B cell (primary cell): Measurements from ENCODE around the gene FHIT. TPM values are rescaled to one million over a fixed set of nuclear protein-coding genes. Genes with fewer than 3 reads are reported as not detected.

ENCODE experiments used
- ATAC-seq: fragments of 200-7000 bp; cut with Tn5 transposase; one replicate; pipeline ENCODE4 v1.10.0; 2021; ENCODE audit warnings: low read depth, mild to moderate bottlenecking, moderate number of reproducible peaks, moderate library complexity
- CTCF ChIA-PET: fragments of 350-600 bp; sonication (Branson Sonifier 250); formaldehyde crosslinking; loops from one replicate; lab custom pipeline; 2021; ENCODE audit warnings: antibody characterized with exemption, inconsistent platforms; lab: Charles Lee
- POLR2A ChIA-PET: fragments of 350-600 bp; sonication (Branson Sonifier 250); formaldehyde crosslinking; loops from one replicate; lab custom pipeline; 2021; ENCODE audit warnings: antibody characterized with exemption; lab: Charles Lee
- DNase-seq: peaks from one replicate; pipeline ENCODE4 v3.0.0; 2013
- H2AFZ ChIP-seq: 2 replicates; pipeline ENCODE4 v1.6.1; 2012; ENCODE audit warnings: mild to moderate bottlenecking, low read depth, low read length; ENCODE audit not compliant: insufficient read depth, poor library complexity, severe bottlenecking
- H3K27ac ChIP-seq, 2 donors: 1 replicate in 1 of 2; 2 replicates in 1 of 2; pipeline ENCODE4 v1.5.1; 2012 to 2013; ENCODE audit warnings: low read length in 2 of 2, mild to moderate bottlenecking in 2 of 2, moderate library complexity in 1 of 2
- H3K27me3 ChIP-seq, 4 experiments: fragments of 200-600 bp in 1 of 4; sonication (generic) in 1 of 4; replicated peaks in 1 of 4; 1 replicate in 2 of 4; 2 replicates in 2 of 4; pipeline versions ENCODE4 v1.6.1 to v1.7.0; 2013 to 2016; ENCODE audit warnings: low read length in 3 of 4, mild to moderate bottlenecking in 2 of 4, mixed read lengths in 1 of 4, moderate library complexity in 1 of 4; ENCODE audit not compliant: insufficient read depth in 4 of 4, control insufficient read depth in 3 of 4; ENCODE audit errors: control extremely low read depth in 1 of 4
- H3K36me3 ChIP-seq, 2 experiments: replicated peaks in 1 of 2; 1 replicate in 1 of 2; 2 replicates in 1 of 2; pipeline versions ENCODE4 v1.6.1 to v1.7.1; 2013; ENCODE audit warnings: low read length in 1 of 2; ENCODE audit not compliant: insufficient read depth in 2 of 2, control insufficient read depth in 1 of 2; ENCODE audit errors: control extremely low read depth in 1 of 2, extremely low read depth in 1 of 2
- H3K4me1 ChIP-seq, 2 donors: fragments of 200-600 bp in 1 of 2; sonication (generic) in 1 of 2; 1 replicate in 1 of 2; 2 replicates in 1 of 2; pipeline versions ENCODE4 v1.5.1 to v1.6.1; 2013 to 2017; ENCODE audit warnings: low read length in 2 of 2; ENCODE audit not compliant: control insufficient read depth in 2 of 2, insufficient read depth in 2 of 2
- H3K4me2 ChIP-seq: replicated peaks from 2 replicates; pipeline ENCODE3; 2012; ENCODE audit warnings: mild to moderate bottlenecking, low read depth, low read length; ENCODE audit not compliant: poor library complexity, severe bottlenecking
- H3K4me3 ChIP-seq, 5 experiments: fragments of 200-600 bp in 1 of 5; sonication (generic) in 1 of 5; 1 replicate in 3 of 5; 2 replicates in 2 of 5; pipeline versions ENCODE4 v1.5.1 to v1.7.0; 2011 to 2016; ENCODE audit warnings: low read length in 4 of 5, mild to moderate bottlenecking in 4 of 5, low read depth in 2 of 5, control low read depth in 1 of 5, moderate library complexity in 1 of 5; ENCODE audit not compliant: insufficient read depth in 1 of 5; ENCODE audit errors: control extremely low read depth in 1 of 5, extremely low read depth in 1 of 5
- H3K79me2 ChIP-seq: fragments of 200-600 bp; sonication (generic); one replicate; pipeline ENCODE4 v1.6.0; 2016; ENCODE audit warnings: low read length; ENCODE audit not compliant: control insufficient read depth, insufficient read depth
- H3K9ac ChIP-seq: fragments of 200-600 bp; sonication (generic); 2 replicates; pipeline ENCODE4 v1.6.1; 2017; ENCODE audit warnings: mild to moderate bottlenecking, low read length, moderate library complexity
- H3K9me3 ChIP-seq, 3 donors: one replicate each; pipeline versions ENCODE4 v1.6.1 to v1.7.1; 2013; ENCODE audit warnings: low read length in 2 of 3; ENCODE audit not compliant: control insufficient read depth in 2 of 3, insufficient read depth in 1 of 3; ENCODE audit errors: control extremely low read depth in 1 of 3
- H4K20me1 ChIP-seq: 2 replicates; pipeline ENCODE4 v1.6.0; 2012; ENCODE audit warnings: mild to moderate bottlenecking, low read length; ENCODE audit not compliant: insufficient read depth, control insufficient read depth, poor library complexity, severe bottlenecking
- H3K27ac Mint-ChIP-seq: one replicate; pipeline ENCODE4 v1.8.0; 2021; ENCODE audit warnings: mixed read lengths
- H3K27me3 Mint-ChIP-seq: one replicate; pipeline ENCODE4 v1.8.0; 2021; ENCODE audit warnings: mixed read lengths
- H3K4me1 Mint-ChIP-seq: one replicate; pipeline ENCODE4 v1.8.0; 2021; ENCODE audit warnings: mixed read lengths
- H3K4me3 Mint-ChIP-seq: one replicate; pipeline ENCODE4 v1.8.0; 2021; ENCODE audit warnings: mixed read lengths
- H3K9me3 Mint-ChIP-seq: one replicate; pipeline ENCODE4 v1.8.0; 2022; ENCODE audit warnings: mixed read lengths; ENCODE audit not compliant: insufficient read depth
- EZH2 ChIP-seq: IDR thresholded peaks from 2 replicates; pipeline ENCODE4 v1.6.1; 2012; ENCODE audit warnings: borderline replicate concordance, low read depth, mild to moderate bottlenecking, moderate library complexity, low read length; ENCODE audit not compliant: insufficient read depth, poor library complexity, severe bottlenecking
- WGBS: methylation state at CpG from one replicate; pipeline ENCODE4 v1.1.5; 2013; ENCODE audit warnings: missing lambda C conversion rate; ENCODE audit not compliant: insufficient coverage; 5-methylcytosine and 5-hydroxymethylcytosine counted together
- intact Hi-C: fragments of 100-400 bp; cut with micrococcal nuclease; formaldehyde crosslinking; loops from one replicate; pipeline ENCODE4 v1.10.0; 2022
- polyA plus RNA-seq: library from polyadenylated mRNA; depleted of rRNA; stranded (reverse); fragments of >200 nt; gene quantifications from 2 replicates; pipeline ENCODE4 v1.2.3, GENCODE V29; 2012
- total RNA-seq, 2 donors: library from RNA; stranded (reverse); fragments of 120-200 nt in 1 of 2; gene quantifications; 1 replicate in 1 of 2; 2 replicates in 1 of 2; pipeline versions ENCODE4 v1.2.3 to v1.2.4, GENCODE V29; 2013 to 2022
- TF ChIP-seq, protein P1 (sequence below): fragments of 200-600 bp; IDR thresholded peaks from one replicate; pipeline ENCODE4 v1.8.0; 2022; ENCODE audit warnings: antibody characterized with exemption, mild to moderate bottlenecking

FHIT gene
- total and polyA plus RNA-seq, 2 donors (not counting 1 experiment from before 2014, with no cell fraction given) = 1.7 to 7.8 TPM

DNA sequence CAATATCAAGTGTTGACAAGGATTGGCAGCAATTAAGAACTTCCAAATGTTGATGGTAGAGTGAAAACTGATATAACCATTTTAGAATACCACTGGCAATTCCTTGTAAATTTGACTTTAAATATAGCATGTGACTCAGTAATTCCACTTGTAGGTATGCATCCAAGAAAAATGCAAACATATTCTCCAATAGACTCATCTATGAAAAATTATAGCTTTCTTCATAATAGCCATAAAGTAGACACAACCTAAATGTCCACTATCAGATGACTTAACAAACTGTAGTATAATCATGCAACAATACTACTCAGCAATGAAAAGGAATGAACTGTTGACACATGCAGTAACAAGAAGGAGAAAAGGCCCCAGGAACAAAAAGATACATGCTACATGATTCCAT is 988.1 kb downstream of the FHIT start:
- no peaks in the 10 kb centered on the region for H3K4me1 Mint-ChIP-seq
- Histone ChIP-seq H3K9ac (no peak overlapping the region), H3K27ac (no peak overlapping the region), H3K9me3 (no peaks in the 10 kb centered on the region), H3K4me2 (no peak overlapping the region), H3K27me3 (no peaks in the 10 kb centered on the region), H2AFZ (no peak overlapping the region), H4K20me1 (no peaks in the 10 kb centered on the region), H3K4me1 (no peaks in the 10 kb centered on the region), H3K79me2 (no peaks in the 10 kb centered on the region), H3K36me3 (no peaks in the 10 kb centered on the region), H3K4me3 (no peak overlapping the region)
- TF ChIP-seq EZH2 = no peak
- TF ChIP-seq, protein P1, sequence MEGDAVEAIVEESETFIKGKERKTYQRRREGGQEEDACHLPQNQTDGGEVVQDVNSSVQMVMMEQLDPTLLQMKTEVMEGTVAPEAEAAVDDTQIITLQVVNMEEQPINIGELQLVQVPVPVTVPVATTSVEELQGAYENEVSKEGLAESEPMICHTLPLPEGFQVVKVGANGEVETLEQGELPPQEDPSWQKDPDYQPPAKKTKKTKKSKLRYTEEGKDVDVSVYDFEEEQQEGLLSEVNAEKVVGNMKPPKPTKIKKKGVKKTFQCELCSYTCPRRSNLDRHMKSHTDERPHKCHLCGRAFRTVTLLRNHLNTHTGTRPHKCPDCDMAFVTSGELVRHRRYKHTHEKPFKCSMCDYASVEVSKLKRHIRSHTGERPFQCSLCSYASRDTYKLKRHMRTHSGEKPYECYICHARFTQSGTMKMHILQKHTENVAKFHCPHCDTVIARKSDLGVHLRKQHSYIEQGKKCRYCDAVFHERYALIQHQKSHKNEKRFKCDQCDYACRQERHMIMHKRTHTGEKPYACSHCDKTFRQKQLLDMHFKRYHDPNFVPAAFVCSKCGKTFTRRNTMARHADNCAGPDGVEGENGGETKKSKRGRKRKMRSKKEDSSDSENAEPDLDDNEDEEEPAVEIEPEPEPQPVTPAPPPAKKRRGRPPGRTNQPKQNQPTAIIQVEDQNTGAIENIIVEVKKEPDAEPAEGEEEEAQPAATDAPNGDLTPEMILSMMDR = no peak
- H3K27me3 Mint-ChIP-seq = no peaks in the 10 kb centered on the region
- H3K9me3 Mint-ChIP-seq = no peaks in the 10 kb centered on the region
- H3K27ac Mint-ChIP-seq = no peak overlapping the region
- ChIA-PET POLR2A (no interaction called here), CTCF (no interaction called here)
- no peak for ATAC-seq
- intact Hi-C loops = no loop called here
- no peak for DNase-seq
- no peak overlapping the region for H3K4me3 Mint-ChIP-seq

DNA sequence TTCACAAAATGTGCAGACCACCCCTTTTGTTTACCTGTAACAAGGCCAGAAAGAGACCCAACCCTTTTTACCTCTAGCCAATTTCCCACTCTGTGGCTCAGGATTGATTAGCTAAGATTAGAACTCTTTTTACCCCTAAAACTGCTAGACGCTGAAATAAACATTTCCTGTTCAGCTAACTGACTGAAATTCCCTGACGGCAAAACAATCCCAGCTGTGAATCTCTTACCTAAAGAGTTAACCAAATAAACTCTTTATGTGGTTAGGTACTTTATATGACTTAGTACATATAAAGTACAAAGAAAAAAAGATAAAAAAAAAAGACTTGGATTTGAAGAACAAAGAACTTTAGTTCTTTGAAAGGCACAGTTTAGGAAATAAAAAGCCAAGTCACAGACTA is 988.7 kb downstream of the FHIT start:
- ATAC-seq = no peak
- no CpG with 5 or more reads among the region's 2 CpGs for WGBS
- H3K4me1 Mint-ChIP-seq = no peaks in the 10 kb centered on the region

More for the DNA sequence above, 988.7 kb downstream of the FHIT start:
- Mint-ChIP-seq H3K27me3 (no peaks in the 10 kb centered on the region), H3K9me3 (no peaks in the 10 kb centered on the region), H3K4me3 (no peak overlapping the region), H3K27ac (no peak overlapping the region)
- no peak for DNase-seq
- Histone ChIP-seq H3K36me3 (no peaks in the 10 kb centered on the region), H3K9me3 (no peaks in the 10 kb centered on the region), H3K4me1 (no peaks in the 10 kb centered on the region), H3K4me2 (no peak overlapping the region), H3K9ac (no peak overlapping the region), H3K4me3 (no peak overlapping the region), H4K20me1 (no peaks in the 10 kb centered on the region), H2AFZ (no peak overlapping the region), H3K27ac (no peak overlapping the region), H3K79me2 (no peaks in the 10 kb centered on the region), H3K27me3 (no peaks in the 10 kb centered on the region)
- POLR2A ChIA-PET = interaction anchor here (0.7 kb wide), 1 partner anchor 982 kb away, joined by 3 read pairs; no protein-coding TSS in a partner anchor
- no peak for TF ChIP-seq EZH2
- TF ChIP-seq, protein P1 = no peak
- CTCF ChIA-PET = no interaction called here
- intact Hi-C loops = no loop called here
